Stimulated activated CD4-positive, alpha-beta T cell treated with anti-CD3 and anti-CD28 coated beads, Interleukin-1b, Interleukin-23, amount 100 ng/mL, for 4 hours (primary cell): ENCODE data around the gene CLINT1.
"Not testable (repeated sequence)": the region's sequence is repeated elsewhere in the genome, so short reads cannot be mapped to it uniquely, and the experiment has no call there.

ENCODE experiments used
- DNase-seq, 2 donors: peaks; one replicate each; pipeline ENCODE4 v3.0.0-alpha.2; 2020; ENCODE audit warnings: low read depth in 2 of 2

The CLINT1 gene

DNA sequence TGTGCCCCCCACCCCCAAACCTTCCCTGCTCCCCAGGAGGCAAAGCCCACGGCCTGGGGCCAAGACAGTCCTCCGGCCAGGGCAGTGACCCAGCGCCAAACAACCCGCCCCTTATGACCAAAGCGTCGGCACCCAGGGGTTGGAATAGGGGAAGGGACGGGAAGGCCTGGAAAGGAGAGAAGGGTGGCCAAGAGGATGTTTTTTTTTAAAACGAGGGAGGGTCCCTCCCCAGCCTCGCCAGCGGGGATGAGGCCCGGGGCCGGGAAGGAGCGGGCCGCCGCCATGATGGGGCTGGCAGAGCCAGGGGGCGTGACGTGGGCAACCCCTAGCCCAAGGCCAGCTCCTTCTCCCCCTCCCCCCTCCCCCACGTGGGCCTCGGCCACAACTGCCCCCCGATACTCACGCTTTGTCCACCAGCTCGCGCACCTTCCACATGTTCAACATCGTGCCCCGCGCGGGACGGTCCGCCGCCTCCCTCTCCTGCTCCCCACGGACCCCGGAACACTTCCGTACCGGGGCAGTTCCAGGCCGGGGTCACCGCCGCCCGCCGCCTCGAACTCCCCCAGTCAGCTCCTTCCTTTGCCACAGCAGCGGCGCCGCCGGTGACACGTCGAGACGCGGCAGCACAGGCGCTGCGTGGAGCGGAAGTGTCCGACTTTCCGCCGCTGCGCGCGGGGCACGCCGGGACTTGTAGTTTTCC lies at the start of gene CLINT1:
CLINT1 (minus strand) TSS at position 619 of the 700 bp plus-strand sequence; CDS start at position 444, 175 bp downstream.
- peak; percentile 79 to 86 for DNase-seq

DNA sequence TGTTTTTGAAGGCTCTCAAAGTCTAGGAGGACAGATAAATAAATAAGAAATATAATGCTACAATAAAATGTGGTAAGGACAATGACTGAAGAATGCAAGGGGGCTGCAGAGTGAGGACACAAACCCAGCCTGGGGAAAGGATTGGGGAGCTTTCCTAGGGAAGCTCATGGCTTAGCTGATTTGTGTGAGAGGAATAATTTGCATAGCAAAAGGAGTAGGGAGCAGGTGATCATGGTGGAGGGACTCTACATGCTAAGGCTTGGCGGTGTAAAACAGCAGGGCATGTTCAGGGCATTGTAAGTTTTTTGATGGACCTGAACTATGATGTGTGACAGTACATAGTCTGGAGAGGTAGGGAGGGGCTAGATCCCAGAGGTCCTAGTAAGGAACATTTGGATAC lies 49.5 kb upstream of the CLINT1 start:
- DNase-seq, result no peak

DNA sequence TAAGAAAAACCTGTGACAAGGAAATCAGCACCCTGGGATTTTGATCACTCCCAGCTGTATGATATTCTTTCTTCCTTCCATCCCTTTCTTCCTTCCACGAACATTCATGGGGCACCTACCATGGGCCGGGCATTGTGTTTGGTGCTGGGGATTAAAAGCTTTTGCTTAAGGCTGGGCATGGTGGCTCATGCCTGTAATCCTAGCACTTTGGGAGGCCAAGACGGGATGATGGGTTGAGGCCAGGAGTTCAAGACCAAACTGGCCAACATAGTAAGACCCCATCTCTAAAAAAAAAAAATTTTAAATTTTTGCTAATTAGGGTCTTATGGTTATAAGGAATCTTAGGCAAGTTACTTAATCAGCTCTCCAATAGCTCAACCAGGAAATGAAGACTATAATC lies 48.5 kb upstream of the CLINT1 start:
- DNase-seq, result no peak

DNA sequence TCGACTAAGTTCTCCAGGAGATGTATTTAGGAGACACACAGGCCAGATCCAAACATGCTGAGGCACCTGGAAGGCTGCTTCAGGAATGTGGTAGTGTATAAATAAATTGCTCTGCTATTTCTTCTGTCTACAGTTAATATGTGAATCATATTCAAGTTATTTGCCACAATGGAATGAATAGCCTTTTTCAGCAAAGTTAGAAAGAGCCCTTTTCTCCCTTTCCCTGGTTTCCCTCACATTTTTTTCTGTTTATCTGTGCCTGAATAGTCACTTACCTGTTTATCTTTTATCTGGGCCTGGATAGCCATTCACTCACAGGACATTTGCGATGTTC lies 44.1 kb upstream of the CLINT1 start:
- DNase-seq, result no peak

DNA sequence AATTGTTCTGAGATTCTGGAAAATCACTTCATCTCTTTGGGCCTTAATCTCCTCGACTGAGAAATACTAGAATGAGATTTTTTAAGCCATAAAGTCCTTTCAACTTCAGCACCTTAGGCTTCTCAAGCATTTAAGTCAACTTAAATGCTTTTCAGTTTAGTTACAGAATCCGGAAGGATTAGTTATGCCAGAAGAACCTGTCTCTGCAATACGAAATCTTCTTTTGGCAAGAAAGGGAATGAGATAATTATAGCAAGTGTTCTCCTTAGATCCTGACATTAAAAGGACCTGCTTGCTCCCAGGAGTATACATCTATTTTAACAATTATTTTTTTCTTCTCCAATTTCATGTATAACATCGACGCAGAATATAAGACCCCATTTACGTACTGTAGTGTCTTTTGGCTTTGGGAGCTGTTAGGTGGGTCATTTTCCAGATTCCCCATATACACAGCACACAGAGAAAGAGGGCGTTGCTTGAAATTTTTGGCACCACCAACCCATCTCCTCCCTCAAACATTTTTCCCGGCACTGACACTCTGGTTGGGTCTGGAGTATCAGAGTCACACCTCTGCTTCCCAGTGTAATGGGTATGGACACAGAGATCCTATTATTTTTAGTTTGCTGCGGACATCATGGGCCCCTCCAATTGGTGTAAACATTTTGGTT lies 43.6 kb upstream of the CLINT1 start:
- DNase-seq, result no peak

DNA sequence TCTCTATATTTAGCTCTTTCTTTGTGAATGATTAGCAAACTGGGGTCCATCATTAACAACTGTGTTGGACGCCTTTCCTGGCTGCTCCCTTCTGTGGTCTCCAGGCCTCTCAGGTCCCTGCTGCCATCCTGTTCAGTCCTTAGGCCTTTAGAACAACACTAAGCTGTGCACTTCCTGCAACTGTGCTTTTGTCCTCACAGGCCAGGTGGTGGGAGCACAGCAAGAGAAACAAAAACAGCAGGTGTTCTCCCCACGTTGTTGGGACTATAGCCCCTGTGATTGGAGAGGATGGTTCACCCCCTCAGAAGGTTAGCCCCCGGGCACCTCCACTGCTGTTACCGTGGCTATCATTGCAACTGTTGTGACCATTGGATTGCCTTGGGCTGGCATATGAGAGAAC lies 41.7 kb upstream of the CLINT1 start:
- no peak for DNase-seq

DNA sequence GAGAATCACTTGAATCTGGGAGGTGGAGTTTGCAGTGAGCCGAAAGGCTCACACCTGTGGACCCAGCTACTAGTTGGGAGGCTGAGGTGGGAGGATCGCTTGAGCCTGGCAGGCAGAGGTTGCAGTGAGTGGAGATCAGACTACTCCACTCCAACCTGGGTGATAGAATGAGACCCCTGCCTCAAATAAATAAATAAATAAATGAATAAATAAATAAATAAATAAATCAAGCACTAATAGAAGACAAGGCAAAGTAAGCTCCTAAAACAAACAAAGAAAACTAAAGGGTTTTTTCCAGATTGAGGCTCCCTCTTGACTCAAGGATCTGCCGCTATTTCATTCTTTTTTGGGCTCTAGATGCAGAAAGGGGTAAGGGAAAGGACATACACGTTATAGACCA lies 34.7 kb upstream of the CLINT1 start:
- DNase-seq, result no peak

DNA sequence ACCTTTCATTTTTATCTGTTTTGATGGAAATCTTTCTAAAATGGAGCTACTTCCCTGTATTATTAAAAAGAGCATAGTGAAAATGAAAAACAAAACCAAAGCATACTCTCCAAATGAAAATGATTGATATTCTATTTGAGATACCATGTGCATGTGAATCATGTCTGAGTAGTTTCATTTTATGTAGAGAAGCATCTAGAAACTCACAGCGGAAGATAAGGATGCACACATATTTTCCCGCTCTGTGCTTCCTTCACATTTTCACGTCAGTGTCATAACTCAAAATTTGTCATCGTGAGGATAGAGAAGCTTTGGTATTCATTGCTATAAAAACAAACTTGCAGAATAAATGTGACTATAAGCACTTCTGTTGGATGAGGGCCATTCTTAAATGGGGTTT lies 34.0 kb upstream of the CLINT1 start:
- no peak for DNase-seq

DNA sequence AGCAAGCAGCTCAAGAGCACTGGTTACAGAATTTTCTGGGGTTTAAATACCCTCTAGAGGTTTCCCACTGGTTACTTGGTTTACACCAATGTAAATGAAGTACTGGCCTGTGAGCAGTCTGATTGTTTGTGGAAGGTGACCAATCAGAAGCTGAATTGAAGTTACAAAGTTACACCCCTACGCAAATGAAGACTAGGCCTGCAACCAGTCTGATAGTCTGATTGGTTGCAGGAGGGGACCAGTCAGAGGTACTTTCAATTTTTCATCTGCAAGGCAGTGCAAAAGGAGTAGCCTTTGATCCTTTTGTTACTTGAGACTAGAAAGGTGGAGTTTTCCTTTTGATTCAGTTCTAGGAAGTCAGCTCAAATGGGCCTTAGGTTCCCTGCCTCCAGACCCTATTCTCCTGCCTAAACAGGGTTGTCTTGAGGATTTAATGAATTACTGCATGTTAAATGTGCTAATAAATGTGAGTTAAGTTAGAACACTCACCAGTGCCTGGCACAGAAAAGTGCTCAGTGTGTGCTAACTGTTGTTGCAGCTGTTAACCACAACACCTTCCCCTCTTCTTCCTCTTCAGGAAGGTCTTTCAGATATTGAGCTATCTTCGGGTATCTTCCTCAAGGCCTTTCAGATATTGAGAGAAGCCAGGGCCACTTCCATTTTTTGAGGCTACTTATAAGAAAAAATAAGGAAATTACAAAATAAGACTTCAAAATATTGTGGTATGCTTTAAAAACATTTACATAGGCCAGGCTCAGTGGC lies 32.1 kb upstream of the CLINT1 start:
- DNase-seq, result no peak

DNA sequence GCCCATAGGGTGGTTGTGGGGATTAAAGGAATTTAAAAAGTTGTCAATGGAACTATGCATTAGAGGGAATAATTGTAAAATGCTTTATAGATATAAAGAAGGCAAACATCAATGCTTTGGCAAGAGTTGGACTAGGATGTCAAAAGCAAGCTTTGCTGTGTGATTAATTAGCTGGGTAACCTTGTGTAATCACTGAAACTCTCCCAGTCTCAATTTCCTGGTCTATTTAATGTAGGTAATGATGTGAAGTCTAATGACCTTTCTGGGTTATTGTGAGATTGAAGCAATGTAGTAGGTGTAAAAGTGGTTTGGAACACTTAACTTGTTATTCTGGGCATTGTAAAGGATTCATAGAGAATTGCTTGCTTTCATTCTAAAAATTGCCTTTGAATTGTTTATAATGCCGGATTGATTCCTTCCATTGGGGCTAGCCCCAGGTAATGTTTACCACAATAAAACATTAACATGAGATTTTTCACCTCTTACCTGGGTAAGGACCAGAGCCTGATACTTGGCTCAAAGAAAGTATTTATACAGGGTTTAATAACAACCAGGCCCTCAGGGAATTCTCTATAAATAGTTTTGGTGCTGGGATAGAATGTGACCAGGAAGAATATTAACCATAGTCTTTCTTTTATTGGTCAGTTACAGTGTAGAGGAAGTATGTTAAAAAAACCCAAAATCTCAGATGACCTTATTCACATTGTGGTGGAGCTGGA lies 30.0 kb upstream of the CLINT1 start:
- DNase-seq, result no peak

DNA sequence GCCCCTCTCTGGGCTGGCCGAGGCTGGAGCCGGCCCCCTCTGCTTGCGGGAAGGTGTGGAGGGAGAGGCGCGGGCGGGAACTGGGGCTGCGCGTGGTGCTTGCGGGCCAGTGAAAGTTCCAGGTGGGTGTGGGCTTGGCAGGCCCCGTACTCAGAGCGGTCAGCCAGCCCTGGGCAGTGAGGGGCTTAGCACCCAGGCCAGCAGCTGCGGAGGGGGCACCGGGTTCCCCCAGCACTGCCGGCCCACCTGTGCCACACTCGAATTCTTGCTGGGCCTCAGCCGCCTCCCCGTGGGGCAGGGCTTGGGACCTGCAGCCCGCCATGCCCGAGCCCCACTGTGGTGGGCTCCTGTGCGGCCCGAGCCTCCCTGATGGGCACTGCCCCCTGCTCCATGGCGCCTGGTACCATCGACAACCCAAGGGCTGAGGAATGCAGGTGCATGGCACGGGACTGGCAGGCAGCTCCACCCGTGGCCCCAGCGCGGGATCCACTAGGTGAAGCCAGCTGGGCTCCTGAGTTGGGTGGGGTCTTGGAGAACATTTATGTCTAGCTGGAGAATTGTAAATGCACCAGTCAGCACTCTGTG lies 27.9 kb upstream of the CLINT1 start:
- no peak for DNase-seq

DNA sequence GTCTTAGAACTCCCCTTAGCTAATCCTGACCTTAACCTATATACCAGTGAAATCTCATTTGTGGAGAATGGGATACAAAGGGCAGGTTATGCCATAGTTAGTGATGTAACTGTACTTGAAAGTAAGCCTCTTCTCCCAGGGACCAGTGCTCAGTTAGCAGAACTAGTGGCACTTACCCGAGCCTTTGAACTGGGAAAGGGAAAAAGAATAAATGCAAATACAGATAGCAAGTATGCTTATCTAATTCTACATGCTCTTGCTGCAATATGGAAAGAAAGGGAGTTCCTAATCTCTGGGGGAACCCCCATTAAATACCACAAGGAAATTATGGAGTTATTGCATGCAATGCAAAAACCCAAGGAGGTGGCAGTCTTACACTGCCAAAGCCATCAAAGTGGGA lies 26.1 kb upstream of the CLINT1 start:
- DNase-seq, result not testable (repeated sequence)

DNA sequence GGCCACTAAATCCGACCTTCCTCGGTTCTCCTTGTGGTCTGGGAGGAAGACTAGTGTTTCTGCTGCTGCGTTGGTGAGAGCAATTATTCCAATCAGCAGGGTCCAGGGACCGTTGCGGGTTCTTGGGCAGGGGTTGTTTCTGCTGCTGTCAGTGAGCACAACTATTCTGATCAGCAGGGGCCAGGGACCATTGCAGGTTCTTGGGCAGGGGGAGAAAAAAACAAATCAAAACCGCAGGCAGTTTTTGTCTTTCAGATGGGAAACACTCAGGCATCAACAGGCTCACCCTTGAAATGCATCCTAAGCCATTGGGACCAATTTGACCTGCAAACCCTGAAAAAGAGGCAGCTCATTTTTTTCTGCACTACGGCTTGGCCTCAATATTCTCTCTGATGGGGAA lies 22.6 kb upstream of the CLINT1 start:
- DNase-seq, result not testable (repeated sequence)

DNA sequence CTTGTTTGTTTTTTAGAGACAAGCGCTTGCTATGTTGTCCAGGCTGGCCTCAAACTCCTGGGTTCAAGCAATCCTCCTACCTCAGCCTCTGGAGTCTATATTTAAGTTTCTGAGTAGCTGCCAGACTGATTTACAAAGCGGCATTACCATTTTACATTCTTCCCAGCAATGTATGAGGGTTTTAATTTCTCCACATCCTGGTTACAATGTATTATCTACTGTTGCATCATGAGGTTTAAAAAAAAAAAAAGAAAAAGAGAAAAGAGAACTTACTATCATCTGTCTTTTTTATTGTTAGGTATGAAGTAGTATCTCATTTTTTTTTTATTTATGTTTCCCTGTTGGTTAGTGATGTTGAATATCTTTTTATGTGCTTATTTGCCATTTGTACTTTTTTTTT lies 18.9 kb upstream of the CLINT1 start:
- DNase-seq, result no peak

DNA sequence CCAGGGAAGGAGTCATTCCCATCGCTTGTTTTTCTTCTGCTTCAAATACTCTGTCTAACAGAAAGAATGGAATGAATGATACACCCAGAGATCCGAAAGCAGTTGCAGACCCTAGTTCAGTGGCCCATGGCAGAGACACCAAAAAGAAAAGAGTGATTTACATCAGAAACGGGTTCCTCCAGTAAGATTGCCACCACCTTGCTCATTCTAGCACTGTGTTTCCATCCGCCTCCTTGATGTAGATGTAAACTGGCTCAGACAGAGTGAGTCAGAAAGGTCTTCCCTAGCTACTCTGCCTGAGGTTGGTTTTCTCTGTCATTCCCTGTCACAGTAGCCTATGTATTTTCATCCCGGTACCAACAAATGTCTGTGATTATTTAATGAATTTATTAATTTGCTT lies 15.9 kb upstream of the CLINT1 start:
- no peak for DNase-seq

DNA sequence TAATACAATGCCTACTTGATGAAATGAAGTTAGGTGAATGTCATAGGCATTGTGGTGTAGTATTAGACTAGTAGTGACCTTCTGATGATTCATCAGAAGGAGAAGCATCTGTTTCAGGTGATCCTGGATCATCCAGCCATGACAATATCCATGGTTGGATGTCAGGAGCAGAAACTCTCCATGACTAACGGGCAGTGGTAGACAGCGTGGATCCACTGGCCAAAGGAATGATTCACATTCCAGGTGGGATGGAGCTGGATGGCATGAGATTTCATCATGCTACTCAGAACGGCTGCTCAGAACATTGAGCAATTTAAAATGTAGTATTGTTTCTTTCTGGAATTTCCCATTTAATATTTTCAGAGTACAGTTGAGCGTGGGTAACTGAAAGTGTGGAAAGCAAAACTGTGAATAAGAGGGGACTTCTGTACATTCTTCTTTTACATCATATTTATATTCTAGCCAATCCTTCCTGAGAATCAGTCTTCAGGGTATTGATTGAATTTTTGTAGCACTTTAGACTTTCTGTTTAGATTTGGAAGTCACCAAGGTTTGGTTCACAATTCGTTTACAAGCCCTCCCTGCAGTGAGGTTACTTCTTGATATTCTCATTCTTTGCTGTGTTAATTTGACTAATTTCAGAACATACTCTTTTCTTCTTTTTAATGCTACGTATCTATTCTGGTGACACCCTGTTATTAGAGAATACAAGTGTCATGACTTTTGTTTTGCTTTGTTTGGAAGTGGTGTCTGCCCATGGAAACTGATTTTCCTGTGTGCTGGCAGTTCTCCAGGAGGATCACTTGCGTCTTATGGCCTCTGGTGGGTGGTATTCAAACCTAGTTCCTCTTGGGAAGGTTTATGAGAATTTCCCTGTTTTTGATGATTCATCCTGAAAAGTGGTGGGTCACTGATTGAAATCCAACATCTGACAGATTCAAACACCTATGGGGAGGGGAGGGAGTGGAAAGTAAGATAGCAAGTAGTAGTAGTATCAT lies 12.2 kb upstream of the CLINT1 start:
- no peak for DNase-seq

DNA sequence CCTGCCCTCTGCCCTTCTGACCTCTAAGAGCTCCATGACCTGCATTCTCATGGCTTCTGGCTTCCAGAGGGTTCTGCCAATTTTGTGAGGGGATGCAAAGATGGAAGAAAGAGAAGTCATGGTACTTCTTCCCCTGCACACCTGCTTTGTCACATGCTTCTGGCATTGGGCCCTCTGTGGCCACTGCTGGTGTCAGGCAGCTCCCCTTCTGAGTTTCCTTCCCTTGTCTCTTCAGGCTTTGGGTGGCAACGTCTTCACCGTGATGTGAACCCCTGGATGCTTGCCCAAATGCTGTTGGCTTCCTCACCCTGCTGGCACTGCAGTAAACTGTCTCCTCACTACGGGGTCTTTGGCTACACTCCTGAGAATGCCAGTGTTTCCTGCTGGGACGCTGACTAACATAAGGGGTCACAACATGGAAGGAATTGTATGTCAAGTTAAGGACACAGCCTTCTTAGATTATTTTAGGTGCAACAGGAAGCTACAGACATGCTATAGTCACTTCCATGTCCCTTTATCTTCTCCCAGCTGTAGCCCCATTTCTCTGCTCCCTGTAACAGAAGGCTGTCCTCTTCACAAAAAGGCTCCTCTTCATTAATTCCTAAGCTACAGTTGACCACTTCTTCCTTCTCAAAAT lies 8.9 kb upstream of the CLINT1 start:
- no peak for DNase-seq

DNA sequence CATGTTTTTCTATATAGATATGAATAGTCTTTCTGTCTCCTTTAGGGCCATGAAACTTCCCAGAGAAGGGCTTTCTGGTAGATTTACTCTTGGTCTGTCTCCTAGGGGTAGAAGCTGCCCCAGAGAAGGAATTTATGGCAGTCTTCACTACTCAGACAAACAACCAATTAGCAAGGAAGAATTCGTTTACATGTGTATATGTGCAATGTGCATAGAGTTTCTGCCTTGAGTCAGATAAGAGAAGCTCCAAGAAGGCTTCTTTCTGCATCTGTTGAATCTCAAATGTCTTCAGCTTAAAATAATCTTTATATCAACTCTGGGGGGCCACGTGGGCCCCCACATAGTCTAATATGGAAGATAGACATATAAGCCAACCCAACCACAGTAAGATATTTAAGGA lies 7.6 kb upstream of the CLINT1 start:
- no peak for DNase-seq

DNA sequence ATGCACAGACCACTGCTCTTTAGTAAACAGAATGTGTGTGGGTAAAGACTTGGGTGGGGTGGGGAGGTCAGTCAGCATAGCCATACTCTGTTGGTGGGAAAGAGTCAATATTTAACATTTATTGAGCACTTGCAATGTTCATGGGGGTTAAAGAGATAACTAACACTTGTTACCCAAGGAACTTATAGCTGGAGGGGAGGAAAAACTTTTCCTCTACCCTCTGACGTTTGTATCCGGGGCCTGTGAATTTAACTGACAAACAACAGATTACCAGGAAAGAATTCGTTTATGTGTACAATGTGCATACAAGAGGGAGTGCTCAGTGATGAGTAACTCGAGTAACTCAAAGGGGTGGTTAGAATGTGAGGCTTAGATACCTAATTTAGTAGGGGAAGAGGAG lies 6.8 kb upstream of the CLINT1 start:
- no peak for DNase-seq

DNA sequence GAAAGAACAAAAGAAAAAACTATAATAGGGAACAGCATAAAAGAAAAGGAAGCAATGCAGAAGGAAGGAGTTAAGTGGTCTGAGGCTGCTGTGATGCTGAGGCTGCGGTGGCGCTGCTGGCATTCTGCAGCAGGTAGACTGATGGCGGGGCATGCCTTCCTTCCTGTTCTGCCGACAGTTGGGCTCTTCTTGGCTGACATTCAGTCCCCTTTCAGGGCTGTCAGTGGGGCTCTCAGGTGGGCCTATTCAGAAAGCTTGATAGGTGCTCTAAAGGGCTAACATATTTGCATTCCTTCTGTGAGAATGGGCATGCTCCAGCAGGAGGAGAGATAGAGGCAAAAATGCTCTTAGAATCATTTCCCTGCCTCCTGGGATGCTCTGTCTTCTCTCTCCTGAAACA lies 5.1 kb upstream of the CLINT1 start:
- DNase-seq, result no peak
